OCI-LY3 (cell line): ENCODE measurements around the gene CACNA1B.

Experiments used
- H2AFZ ChIP-seq: fragments of 200-600, 300-600 bp; shearing (Covaris generic); 2 replicates; pipeline ENCODE4 v1.6.0; 2014; ENCODE audit warnings: antibody characterized with exemption, low read depth, low read length
- H3K27ac ChIP-seq: fragments of 200-600, 300-600 bp; sonication (generic); 2 replicates; pipeline ENCODE4 v1.5.1; 2014; ENCODE audit warnings: mild to moderate bottlenecking, low read length, moderate library complexity, mixed read lengths
- H3K27me3 ChIP-seq: fragments of 200-600, 300-600 bp; sonication (generic); 2 replicates; pipeline ENCODE4 v1.6.1; 2014; ENCODE audit warnings: low read depth, low read length, mixed read lengths
- H3K36me3 ChIP-seq: fragments of 200-600, 300-600 bp; sonication (generic); replicated peaks from 2 replicates; pipeline ENCODE3; 2014; ENCODE audit warnings: low read depth, low read length, mixed read lengths
- H3K4me1 ChIP-seq: fragments of 300-600, 200-600 bp; sonication (generic); 2 replicates; pipeline ENCODE4 v1.6.1; 2014; ENCODE audit warnings: low read length, mixed read lengths
- H3K4me2 ChIP-seq: fragments of 200-600, 300-600 bp; sonication (generic); 2 replicates; pipeline ENCODE4 v1.6.1; 2014; ENCODE audit warnings: low read length, mixed read lengths
- H3K4me3 ChIP-seq: fragments of 300-600, 200-600 bp; sonication (generic); 2 replicates; pipeline ENCODE4 v1.5.1; 2014; ENCODE audit warnings: antibody characterized with exemption, mild to moderate bottlenecking, low read length, moderate library complexity
- H3K79me2 ChIP-seq: fragments of 300-600, 200-600 bp; shearing (Covaris generic); 2 replicates; pipeline ENCODE4 v1.6.1; 2014; ENCODE audit warnings: mild to moderate bottlenecking, low read length, mixed read lengths
- H3K9ac ChIP-seq: fragments of 300-600, 200-600 bp; shearing (Covaris generic); 2 replicates; pipeline ENCODE4 v1.6.0; 2014; ENCODE audit warnings: mild to moderate bottlenecking, low read length, moderate library complexity
- H3K9me3 ChIP-seq: fragments of 200-600, 300-600 bp; shearing (Covaris generic); 2 replicates; pipeline ENCODE4 v1.6.1; 2014; ENCODE audit warnings: low read length, mixed read lengths; ENCODE audit not compliant: insufficient read depth
- H4K20me1 ChIP-seq: fragments of 200-600, 300-600 bp; sonication (generic); 2 replicates; pipeline ENCODE4 v1.6.1; 2016; ENCODE audit warnings: low read length, mixed read lengths; ENCODE audit not compliant: insufficient read depth
- CTCF ChIP-seq: fragments of 200-600, 300-600 bp; sonication (generic); IDR thresholded peaks from 2 replicates; pipeline ENCODE4 v1.5.1; 2014; ENCODE audit warnings: antibody characterized with exemption, low read length, low read depth
- EZH2phosphoT487 ChIP-seq: fragments of 200-600 bp; shearing (Covaris generic); IDR thresholded peaks from 2 replicates; pipeline ENCODE4 v1.6.1; 2018; ENCODE audit warnings: antibody characterized with exemption, mixed run types, low read depth

Gene CACNA1B

GRCh38 chr9:137832191-137832700, 45.3 kb upstream of the CACNA1B start:
- Histone ChIP-seq H3K27ac (no peak overlapping the region), H2AFZ (no peak overlapping the region), H3K9ac (no peak overlapping the region), H3K4me3 (no peak overlapping the region), H3K79me2 (peaks cover 3% of the 10 kb centered on the region; the same call in 1 of the 2 replicates), H4K20me1 (peaks cover 5% of the 10 kb centered on the region; the same call in 1 of the 2 replicates), H3K9me3 (no peaks in the 10 kb centered on the region), H3K4me2 (no peak overlapping the region), H3K4me1 (peaks cover 21% of the 10 kb centered on the region), H3K36me3 (peaks cover 73% of the 10 kb centered on the region), H3K27me3 (no peaks in the 10 kb centered on the region)
- TF ChIP-seq CTCF (no peak), EZH2phosphoT487 (no peak)

GRCh38 chr9:137832830-137833590, 44.6 kb upstream of the CACNA1B start:
- H3K27ac ChIP-seq = no peak overlapping the region
- H3K4me1 ChIP-seq = peaks cover 29% of the 10 kb centered on the region
- H2AFZ ChIP-seq = no peak overlapping the region
- TF ChIP-seq CTCF (no peak), EZH2phosphoT487 (no peak)
- no peak overlapping the region for H3K4me3 ChIP-seq
- peaks cover 70% of the 10 kb centered on the region for H3K36me3 ChIP-seq
- H3K4me2 ChIP-seq = no peak overlapping the region
- peaks cover 5% of the 10 kb centered on the region; the same call in 1 of the 2 replicates for H4K20me1 ChIP-seq
- no peaks in the 10 kb centered on the region for H3K27me3 ChIP-seq
- H3K9ac ChIP-seq = no peak overlapping the region
- H3K79me2 ChIP-seq = peaks cover 2% of the 10 kb centered on the region; the same call in 1 of the 2 replicates
- H3K9me3 ChIP-seq = no peaks in the 10 kb centered on the region

- no peak for TF ChIP-seq EZH2phosphoT487
- TF ChIP-seq CTCF = no peak
Observed at GRCh38 chr9:137833721-137834613, 43.6 kb upstream of the CACNA1B start.

More at GRCh38 chr9:137833721-137834613, 43.6 kb upstream of the CACNA1B start:
- Histone ChIP-seq H3K4me1 (peaks cover 37% of the 10 kb centered on the region), H3K36me3 (peaks cover 69% of the 10 kb centered on the region), H3K4me3 (no peak overlapping the region), H3K79me2 (peaks cover 2% of the 10 kb centered on the region; the same call in 1 of the 2 replicates), H2AFZ (no peak overlapping the region), H3K9ac (no peak overlapping the region), H3K4me2 (no peak overlapping the region), H3K27ac (no peak overlapping the region), H4K20me1 (no peaks in the 10 kb centered on the region; the same call in 1 of the 2 replicates), H3K9me3 (no peaks in the 10 kb centered on the region), H3K27me3 (no peaks in the 10 kb centered on the region)
